Thoracic aorta (tissue), 2 donors: ENCODE measurements around the gene LAMB4. TPM values are rescaled to one million over a fixed set of nuclear protein-coding genes. Genes with fewer than 3 reads are reported as not detected.

Experiments
- ATAC-seq: fragments of 150-250 bp; one replicate; pipeline ENCODE4 v1.8.0; 2017; ENCODE audit warnings: low read depth; ENCODE audit not compliant: insufficient number of reproducible peaks, low FRiP score
- DNase-seq: peaks from one replicate; pipeline ENCODE4 v3.0.0-alpha.2; 2020; ENCODE audit warnings: low spot score
- H3K27ac ChIP-seq, 2 donors: fragments of 200-600 bp; sonication (generic); 1 replicate in 1 of 2; 2 replicates in 1 of 2; pipeline ENCODE4 v1.5.1; 2016; ENCODE audit warnings: mild to moderate bottlenecking in 2 of 2, moderate library complexity in 2 of 2
- H3K27me3 ChIP-seq: fragments of 200-600 bp; sonication (generic); replicated peaks from 2 replicates; pipeline ENCODE4 v1.6.0; 2016; ENCODE audit warnings: mild to moderate bottlenecking; ENCODE audit not compliant: insufficient read depth
- H3K36me3 ChIP-seq: fragments of 200-600 bp; sonication (generic); one replicate; pipeline ENCODE4 v1.5.1; 2016
- H3K4me1 ChIP-seq, 2 donors: fragments of 200-600 bp; sonication (generic); 1 replicate in 1 of 2; 2 replicates in 1 of 2; pipeline versions ENCODE4 v1.5.1 to v1.6.0; 2016; ENCODE audit warnings: low read depth in 2 of 2, mild to moderate bottlenecking in 1 of 2; ENCODE audit not compliant: control insufficient read depth in 1 of 2
- H3K4me3 ChIP-seq: fragments of 200-600 bp; sonication (generic); 2 replicates; pipeline ENCODE4 v1.5.1; 2016; ENCODE audit warnings: mild to moderate bottlenecking
- H3K9me3 ChIP-seq: fragments of 200-600 bp; sonication (generic); 2 replicates; pipeline ENCODE4 v1.5.1; 2016
- total RNA-seq, 2 donors: library from RNA; depleted of rRNA; stranded (reverse); fragments of >200 nt; gene quantifications; one replicate each; pipeline versions ENCODE4 v1.1.0 to v1.2.3, GENCODE V29; 2016
- TF ChIP-seq, protein P1 (sequence below): fragments of 200-600 bp; sonication (generic); IDR thresholded peaks from one replicate; pipeline ENCODE4 v1.5.1; 2019; ENCODE audit warnings: antibody characterized with exemption

The LAMB4 gene
- total RNA-seq, 2 donors from 2014 or later: 0.14 TPM; not detected in 1

DNA sequence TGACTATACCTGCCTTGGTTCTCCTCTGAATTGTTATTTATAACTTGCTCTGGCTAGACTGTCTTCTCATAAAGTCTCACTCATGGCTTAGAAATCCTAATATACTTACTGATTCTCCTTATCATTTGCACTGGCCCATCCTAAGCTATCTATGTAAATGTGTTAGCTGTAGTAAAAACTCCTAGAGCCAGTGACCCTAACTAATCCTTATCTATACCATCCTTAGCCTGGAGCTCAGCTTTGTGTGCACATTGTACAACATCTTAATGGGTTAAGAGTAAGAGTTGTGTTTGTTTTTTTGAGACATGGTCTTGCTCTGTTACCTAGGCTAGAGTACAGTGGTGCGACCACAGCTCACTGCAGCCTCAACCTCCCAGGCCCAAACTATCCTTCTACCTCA lies 40.8 kb downstream of the LAMB4 start:
- TF ChIP-seq, protein P1, sequence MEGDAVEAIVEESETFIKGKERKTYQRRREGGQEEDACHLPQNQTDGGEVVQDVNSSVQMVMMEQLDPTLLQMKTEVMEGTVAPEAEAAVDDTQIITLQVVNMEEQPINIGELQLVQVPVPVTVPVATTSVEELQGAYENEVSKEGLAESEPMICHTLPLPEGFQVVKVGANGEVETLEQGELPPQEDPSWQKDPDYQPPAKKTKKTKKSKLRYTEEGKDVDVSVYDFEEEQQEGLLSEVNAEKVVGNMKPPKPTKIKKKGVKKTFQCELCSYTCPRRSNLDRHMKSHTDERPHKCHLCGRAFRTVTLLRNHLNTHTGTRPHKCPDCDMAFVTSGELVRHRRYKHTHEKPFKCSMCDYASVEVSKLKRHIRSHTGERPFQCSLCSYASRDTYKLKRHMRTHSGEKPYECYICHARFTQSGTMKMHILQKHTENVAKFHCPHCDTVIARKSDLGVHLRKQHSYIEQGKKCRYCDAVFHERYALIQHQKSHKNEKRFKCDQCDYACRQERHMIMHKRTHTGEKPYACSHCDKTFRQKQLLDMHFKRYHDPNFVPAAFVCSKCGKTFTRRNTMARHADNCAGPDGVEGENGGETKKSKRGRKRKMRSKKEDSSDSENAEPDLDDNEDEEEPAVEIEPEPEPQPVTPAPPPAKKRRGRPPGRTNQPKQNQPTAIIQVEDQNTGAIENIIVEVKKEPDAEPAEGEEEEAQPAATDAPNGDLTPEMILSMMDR: no peak
- H3K4me3 ChIP-seq: no peak overlapping the region
- H3K27me3 ChIP-seq: no peaks in the 10 kb centered on the region
- no peak for DNase-seq
- no peak overlapping the region for H3K27ac ChIP-seq
- H3K9me3 ChIP-seq: no peaks in the 10 kb centered on the region
- ATAC-seq: no peak
- peaks cover 1 to 8% of the 10 kb centered on the region in 2 donors for H3K4me1 ChIP-seq
- H3K36me3 ChIP-seq: no peaks in the 10 kb centered on the region

DNA sequence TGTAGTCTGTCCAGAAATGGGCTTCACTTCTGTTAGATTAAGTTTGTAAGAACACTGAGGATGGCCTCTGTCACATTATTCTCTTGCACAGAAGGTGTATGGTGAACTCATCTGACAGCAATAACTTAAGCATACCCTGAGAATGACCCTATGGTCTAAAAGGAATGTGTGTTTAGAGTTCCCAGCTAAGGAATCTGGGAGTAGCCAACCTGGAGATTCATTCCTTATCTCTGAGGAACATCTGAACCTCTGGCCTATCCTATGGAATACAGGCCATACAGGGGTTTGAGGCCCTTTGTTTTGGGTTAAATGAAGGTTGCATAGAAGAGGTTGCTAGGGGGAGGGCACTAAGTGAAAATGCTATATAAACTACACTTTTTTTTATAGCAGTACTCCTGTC lies 41.4 kb downstream of the LAMB4 start:
- TF ChIP-seq, protein P1: no peak
- no peak for DNase-seq
- peaks cover 0 to 2% of the 10 kb centered on the region in 2 donors for H3K4me1 ChIP-seq

DNA sequence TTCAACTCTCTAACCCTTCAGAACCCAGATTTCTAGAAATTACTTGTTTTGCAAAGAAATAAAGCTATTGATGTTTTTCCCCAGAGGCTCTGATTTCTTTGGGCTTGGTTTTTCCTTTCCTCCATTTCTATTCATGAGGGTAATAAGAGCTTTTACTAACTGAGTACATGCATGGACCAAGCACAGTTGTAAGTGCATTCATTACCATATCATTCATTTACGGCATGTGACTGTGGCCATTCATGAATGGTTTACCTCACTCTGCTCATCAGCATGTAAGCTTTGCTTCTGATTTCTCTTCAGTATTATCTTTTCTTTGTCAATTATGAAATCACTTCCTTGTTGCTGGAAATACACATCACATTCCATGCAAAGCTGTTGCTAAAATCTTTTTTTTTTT lies 42.4 kb downstream of the LAMB4 start:
- TF ChIP-seq, protein P1: no peak
- DNase-seq: no peak
- Histone ChIP-seq H3K27ac (no peak overlapping the region), H3K4me3 (no peak overlapping the region), H3K36me3 (no peaks in the 10 kb centered on the region), H3K27me3 (no peaks in the 10 kb centered on the region), H3K9me3 (no peaks in the 10 kb centered on the region), H3K4me1 (no peaks in the 10 kb centered on the region)
- no peak for ATAC-seq

More for the DNA sequence above, 41.4 kb downstream of the LAMB4 start:
- Histone ChIP-seq H3K27me3 (no peaks in the 10 kb centered on the region), H3K36me3 (no peaks in the 10 kb centered on the region), H3K9me3 (no peaks in the 10 kb centered on the region), H3K27ac (no peak overlapping the region), H3K4me3 (no peak overlapping the region)
- ATAC-seq: no peak

DNA sequence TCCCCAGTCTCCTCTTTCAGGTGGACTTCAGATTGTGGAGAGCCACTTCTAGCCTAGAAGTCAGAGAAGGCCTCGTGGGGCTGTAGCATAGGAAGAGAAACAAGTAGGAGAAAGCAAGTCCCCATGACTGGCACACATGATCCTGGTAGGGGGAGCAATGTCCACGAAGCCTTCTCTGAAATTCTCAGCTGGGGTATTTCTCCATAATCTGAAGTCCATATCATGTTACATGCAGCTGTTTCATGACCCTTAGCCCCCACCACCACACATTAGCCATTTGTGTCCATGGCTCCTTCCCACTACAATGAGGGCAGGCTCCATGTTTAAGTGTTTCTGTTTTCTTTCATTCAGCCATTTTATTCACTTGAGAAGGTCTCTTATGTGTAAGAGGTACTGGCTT lies 43.2 kb downstream of the LAMB4 start:
- DNase-seq (no peak), ATAC-seq (no peak)
- Histone ChIP-seq H3K27ac (no peak overlapping the region), H3K4me1 (no peaks in the 10 kb centered on the region), H3K36me3 (no peaks in the 10 kb centered on the region), H3K4me3 (no peak overlapping the region), H3K27me3 (no peaks in the 10 kb centered on the region), H3K9me3 (no peaks in the 10 kb centered on the region)
- TF ChIP-seq, protein P1: no peak

DNA sequence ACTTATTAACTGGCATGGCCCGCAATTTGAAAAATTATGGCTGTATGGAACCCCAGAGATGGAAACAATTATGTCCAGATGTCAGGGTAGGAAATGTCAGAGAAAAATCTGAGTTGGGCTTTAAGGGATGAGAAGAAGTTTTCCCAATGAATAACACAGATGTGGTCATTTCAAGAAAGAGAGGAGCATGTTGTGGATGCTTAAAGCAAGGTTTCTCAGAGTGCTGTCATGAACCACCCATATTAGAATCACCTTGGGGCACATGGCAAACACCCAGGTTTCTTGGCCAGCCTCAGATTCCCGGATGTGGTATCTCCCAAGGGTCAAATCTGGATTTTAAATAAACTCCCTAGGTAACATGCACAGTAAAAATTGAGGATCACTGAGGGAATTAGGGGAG lies 43.6 kb downstream of the LAMB4 start:
- DNase-seq (no peak), ATAC-seq (no peak)
- no peaks in the 10 kb centered on the region for H3K36me3 ChIP-seq
- H3K27me3 ChIP-seq: no peaks in the 10 kb centered on the region
- H3K9me3 ChIP-seq: no peaks in the 10 kb centered on the region
- TF ChIP-seq, protein P1: no peak
- no peak overlapping the region for H3K4me3 ChIP-seq
- no peaks in the 10 kb centered on the region for H3K4me1 ChIP-seq
- H3K27ac ChIP-seq: no peak overlapping the region
